K562 (cell line): ENCODE measurements around the gene KAT6B. TPM values are rescaled to one million over a fixed set of nuclear protein-coding genes. Genes with fewer than 3 reads are reported as not detected.

Experiments used
- DMBX1 ChIP-seq: fragments of 250-450 bp; sonication (Bioruptor Pico); IDR thresholded peaks from 2 replicates; pipeline ENCODE4 v1.8.0; 2022; ENCODE audit warnings: inconsistent platforms, mild to moderate bottlenecking, moderate library complexity, borderline replicate concordance
- FOXJ2 ChIP-seq: fragments of 200-800 bp; sonication (Bioruptor generic); IDR thresholded peaks from 2 replicates; pipeline ENCODE4 v1.6.1; 2016; ENCODE audit warnings: missing genetic modification characterization, missing compliant biosample characterization
- MCM7 ChIP-seq, 2 experiments: fragments of 450-650 bp; IDR thresholded peaks; 2 replicates each; pipeline ENCODE4 v1.6.1; 2016 to 2018
- NBN ChIP-seq: fragments of 450-650 bp; IDR thresholded peaks from 2 replicates; pipeline ENCODE4 v1.6.1; 2016; ENCODE audit warnings: low read depth, mild to moderate bottlenecking
- PHTF2 ChIP-seq: fragments of 250-450 bp; sonication (Bioruptor Pico); IDR thresholded peaks from 2 replicates; pipeline ENCODE4 v1.5.0; 2021; ENCODE audit warnings: mild to moderate bottlenecking
- ZNF75A ChIP-seq: fragments of 450-650 bp; formaldehyde crosslinking; IDR thresholded peaks from 2 replicates; pipeline ENCODE4 v1.4.0; 2020; ENCODE audit warnings: mild to moderate bottlenecking
- polyA plus RNA-seq, 8 experiments: library from polyadenylated mRNA; depleted of rRNA in 4 of 8; stranded (reverse) in 5 of 8; unstranded in 3 of 8; fragments of >200 nt; fragmentation: Nextera tagmentation in 2 of 8; fragmentation: Illumina TruSeq in 1 of 8; extraction: Ambion mirVana in 2 of 8; extraction: Trizol in 1 of 8; gene quantifications; 2 replicates each; pipeline versions ENCODE4 v1.2.1 to v1.2.3, GENCODE V29; 2011 to 2014; ENCODE audit warnings: inconsistent platforms in 1 of 8, missing spikeins in 1 of 8
- total RNA-seq, 7 experiments: library from RNA; depleted of rRNA in 6 of 7; stranded (reverse); fragments of >200 nt in 6 of 7; fragmentation: Illumina TruSeq in 2 of 7; extraction: Trizol in 2 of 7; gene quantifications; 2 replicates each; pipeline versions ENCODE4 v1.2.1 to v1.2.3, GENCODE V29; 2011 to 2021; ENCODE audit warnings: low replicate concordance in 1 of 7
- TF ChIP-seq, protein P1 (sequence below): fragments of 450-650 bp; IDR thresholded peaks from 2 replicates; pipeline ENCODE4 v1.6.1; 2016; ENCODE audit warnings: mild to moderate bottlenecking, moderate library complexity
- TF ChIP-seq, protein P2 (sequence below), 3 experiments: fragments of 200-800 bp in 1 of 3; sonication (Bioruptor generic) in 1 of 3; sonication (generic) in 1 of 3; formaldehyde crosslinking in 1 of 3; IDR thresholded peaks; 2 replicates each; pipeline versions ENCODE4 v1.6.1 to v1.8.0; 2016 to 2022; ENCODE audit warnings: mild to moderate bottlenecking in 2 of 3, missing compliant biosample characterization in 2 of 3, missing genetic modification characterization in 2 of 3, missing genetic modification reagents in 1 of 3
- TF ChIP-seq, protein P3 (sequence below), 2 experiments: fragments of 450-650 bp in 1 of 2; sonication (generic) in 1 of 2; formaldehyde crosslinking in 1 of 2; IDR thresholded peaks in 1 of 2; conservative IDR thresholded peaks in 1 of 2; 2 replicates each; pipeline versions ENCODE4 v1.6.1 to v1.8.1; 2016 to 2023; ENCODE audit warnings: mild to moderate bottlenecking in 2 of 2, moderate library complexity in 2 of 2, inconsistent platforms in 1 of 2, missing genetic modification reagents in 1 of 2

KAT6B gene
- total and polyA plus RNA-seq, 9 of the 15 experiments (the other 6 are each of a cell fraction or from before 2014, with no cell fraction given): 1.4 to 9.2 (median 6.8) TPM

DNA sequence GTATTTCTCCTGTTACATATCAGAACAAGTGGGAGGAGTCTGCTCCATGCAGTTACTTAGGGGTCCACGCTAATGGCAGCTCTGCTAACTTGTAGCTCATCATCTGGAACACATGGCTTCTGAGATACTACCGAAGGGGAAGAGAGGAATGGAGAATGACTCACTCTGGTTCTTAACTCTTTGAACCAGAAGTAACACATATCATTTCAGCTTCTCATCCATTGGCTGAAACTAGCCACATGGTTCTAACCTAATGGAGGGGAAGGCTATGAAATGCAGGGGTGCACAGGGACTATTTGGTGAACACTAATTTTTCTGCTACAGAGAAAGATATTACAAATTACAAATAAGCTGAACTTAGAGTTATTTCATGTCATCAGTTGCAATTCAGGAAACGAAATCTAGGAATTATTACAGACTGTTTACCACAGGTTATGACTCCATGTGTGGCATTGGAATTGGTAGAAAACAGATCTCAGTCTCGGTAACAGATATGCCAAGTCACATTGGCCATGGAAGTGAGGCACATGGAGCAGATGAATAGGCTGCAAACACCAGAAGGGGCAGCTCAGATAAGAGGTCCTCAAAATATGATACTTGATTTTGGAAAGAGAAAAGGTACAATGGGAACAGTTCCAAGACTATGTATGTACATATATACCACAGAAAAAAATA, 9.4 kb upstream of the KAT6B start (continued):
- TF ChIP-seq, protein P1, sequence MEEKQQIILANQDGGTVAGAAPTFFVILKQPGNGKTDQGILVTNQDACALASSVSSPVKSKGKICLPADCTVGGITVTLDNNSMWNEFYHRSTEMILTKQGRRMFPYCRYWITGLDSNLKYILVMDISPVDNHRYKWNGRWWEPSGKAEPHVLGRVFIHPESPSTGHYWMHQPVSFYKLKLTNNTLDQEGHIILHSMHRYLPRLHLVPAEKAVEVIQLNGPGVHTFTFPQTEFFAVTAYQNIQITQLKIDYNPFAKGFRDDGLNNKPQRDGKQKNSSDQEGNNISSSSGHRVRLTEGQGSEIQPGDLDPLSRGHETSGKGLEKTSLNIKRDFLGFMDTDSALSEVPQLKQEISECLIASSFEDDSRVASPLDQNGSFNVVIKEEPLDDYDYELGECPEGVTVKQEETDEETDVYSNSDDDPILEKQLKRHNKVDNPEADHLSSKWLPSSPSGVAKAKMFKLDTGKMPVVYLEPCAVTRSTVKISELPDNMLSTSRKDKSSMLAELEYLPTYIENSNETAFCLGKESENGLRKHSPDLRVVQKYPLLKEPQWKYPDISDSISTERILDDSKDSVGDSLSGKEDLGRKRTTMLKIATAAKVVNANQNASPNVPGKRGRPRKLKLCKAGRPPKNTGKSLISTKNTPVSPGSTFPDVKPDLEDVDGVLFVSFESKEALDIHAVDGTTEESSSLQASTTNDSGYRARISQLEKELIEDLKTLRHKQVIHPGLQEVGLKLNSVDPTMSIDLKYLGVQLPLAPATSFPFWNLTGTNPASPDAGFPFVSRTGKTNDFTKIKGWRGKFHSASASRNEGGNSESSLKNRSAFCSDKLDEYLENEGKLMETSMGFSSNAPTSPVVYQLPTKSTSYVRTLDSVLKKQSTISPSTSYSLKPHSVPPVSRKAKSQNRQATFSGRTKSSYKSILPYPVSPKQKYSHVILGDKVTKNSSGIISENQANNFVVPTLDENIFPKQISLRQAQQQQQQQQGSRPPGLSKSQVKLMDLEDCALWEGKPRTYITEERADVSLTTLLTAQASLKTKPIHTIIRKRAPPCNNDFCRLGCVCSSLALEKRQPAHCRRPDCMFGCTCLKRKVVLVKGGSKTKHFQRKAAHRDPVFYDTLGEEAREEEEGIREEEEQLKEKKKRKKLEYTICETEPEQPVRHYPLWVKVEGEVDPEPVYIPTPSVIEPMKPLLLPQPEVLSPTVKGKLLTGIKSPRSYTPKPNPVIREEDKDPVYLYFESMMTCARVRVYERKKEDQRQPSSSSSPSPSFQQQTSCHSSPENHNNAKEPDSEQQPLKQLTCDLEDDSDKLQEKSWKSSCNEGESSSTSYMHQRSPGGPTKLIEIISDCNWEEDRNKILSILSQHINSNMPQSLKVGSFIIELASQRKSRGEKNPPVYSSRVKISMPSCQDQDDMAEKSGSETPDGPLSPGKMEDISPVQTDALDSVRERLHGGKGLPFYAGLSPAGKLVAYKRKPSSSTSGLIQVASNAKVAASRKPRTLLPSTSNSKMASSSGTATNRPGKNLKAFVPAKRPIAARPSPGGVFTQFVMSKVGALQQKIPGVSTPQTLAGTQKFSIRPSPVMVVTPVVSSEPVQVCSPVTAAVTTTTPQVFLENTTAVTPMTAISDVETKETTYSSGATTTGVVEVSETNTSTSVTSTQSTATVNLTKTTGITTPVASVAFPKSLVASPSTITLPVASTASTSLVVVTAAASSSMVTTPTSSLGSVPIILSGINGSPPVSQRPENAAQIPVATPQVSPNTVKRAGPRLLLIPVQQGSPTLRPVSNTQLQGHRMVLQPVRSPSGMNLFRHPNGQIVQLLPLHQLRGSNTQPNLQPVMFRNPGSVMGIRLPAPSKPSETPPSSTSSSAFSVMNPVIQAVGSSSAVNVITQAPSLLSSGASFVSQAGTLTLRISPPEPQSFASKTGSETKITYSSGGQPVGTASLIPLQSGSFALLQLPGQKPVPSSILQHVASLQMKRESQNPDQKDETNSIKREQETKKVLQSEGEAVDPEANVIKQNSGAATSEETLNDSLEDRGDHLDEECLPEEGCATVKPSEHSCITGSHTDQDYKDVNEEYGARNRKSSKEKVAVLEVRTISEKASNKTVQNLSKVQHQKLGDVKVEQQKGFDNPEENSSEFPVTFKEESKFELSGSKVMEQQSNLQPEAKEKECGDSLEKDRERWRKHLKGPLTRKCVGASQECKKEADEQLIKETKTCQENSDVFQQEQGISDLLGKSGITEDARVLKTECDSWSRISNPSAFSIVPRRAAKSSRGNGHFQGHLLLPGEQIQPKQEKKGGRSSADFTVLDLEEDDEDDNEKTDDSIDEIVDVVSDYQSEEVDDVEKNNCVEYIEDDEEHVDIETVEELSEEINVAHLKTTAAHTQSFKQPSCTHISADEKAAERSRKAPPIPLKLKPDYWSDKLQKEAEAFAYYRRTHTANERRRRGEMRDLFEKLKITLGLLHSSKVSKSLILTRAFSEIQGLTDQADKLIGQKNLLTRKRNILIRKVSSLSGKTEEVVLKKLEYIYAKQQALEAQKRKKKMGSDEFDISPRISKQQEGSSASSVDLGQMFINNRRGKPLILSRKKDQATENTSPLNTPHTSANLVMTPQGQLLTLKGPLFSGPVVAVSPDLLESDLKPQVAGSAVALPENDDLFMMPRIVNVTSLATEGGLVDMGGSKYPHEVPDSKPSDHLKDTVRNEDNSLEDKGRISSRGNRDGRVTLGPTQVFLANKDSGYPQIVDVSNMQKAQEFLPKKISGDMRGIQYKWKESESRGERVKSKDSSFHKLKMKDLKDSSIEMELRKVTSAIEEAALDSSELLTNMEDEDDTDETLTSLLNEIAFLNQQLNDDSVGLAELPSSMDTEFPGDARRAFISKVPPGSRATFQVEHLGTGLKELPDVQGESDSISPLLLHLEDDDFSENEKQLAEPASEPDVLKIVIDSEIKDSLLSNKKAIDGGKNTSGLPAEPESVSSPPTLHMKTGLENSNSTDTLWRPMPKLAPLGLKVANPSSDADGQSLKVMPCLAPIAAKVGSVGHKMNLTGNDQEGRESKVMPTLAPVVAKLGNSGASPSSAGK: 0 out of 2 replicates have a peak, but pooled peaks have one; percentile 13
- TF ChIP-seq MCM7 (IDR thresholded peaks at IDR 0.05): no peak
- TF ChIP-seq PHTF2: no peak
- TF ChIP-seq, protein P2, sequence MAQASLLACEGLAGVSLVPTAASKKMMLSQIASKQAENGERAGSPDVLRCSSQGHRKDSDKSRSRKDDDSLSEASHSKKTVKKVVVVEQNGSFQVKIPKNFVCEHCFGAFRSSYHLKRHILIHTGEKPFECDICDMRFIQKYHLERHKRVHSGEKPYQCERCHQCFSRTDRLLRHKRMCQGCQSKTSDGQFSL (CRISPR knock-in tag; IDR thresholded peaks at IDR 0.05): no peak
- TF ChIP-seq, protein P2 (tag; IDR thresholded peaks at IDR 0.05): no peak
- TF ChIP-seq NBN: peak; percentile 71; the same call in 1 of the 2 replicates
- peak; percentile 54; the same call in 1 of the 2 replicates for TF ChIP-seq FOXJ2
- TF ChIP-seq, protein P3, sequence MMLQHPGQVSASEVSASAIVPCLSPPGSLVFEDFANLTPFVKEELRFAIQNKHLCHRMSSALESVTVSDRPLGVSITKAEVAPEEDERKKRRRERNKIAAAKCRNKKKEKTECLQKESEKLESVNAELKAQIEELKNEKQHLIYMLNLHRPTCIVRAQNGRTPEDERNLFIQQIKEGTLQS (IDR thresholded peaks at IDR 0.05): peak; percentile 76
- TF ChIP-seq, protein P3 (CRISPR knock-in tag; conservative IDR thresholded peaks at IDR 0.05): no peak; the same call in 1 of the 2 replicates
- no peak for TF ChIP-seq DMBX1 (CRISPR knock-in tag)
- no peak for TF ChIP-seq ZNF75A
